ENCODE data around the gene PRXL2B. TPM values are rescaled to one million over a fixed set of nuclear protein-coding genes. Genes with fewer than 3 reads are reported as not detected.
"Not testable (repeated sequence)": the region's sequence is repeated elsewhere in the genome, so short reads cannot be mapped to it uniquely, and the experiment has no call there.

The PRXL2B gene
- total RNA-seq, 1 donor from 2014 or later = 43.5 TPM

DNA sequence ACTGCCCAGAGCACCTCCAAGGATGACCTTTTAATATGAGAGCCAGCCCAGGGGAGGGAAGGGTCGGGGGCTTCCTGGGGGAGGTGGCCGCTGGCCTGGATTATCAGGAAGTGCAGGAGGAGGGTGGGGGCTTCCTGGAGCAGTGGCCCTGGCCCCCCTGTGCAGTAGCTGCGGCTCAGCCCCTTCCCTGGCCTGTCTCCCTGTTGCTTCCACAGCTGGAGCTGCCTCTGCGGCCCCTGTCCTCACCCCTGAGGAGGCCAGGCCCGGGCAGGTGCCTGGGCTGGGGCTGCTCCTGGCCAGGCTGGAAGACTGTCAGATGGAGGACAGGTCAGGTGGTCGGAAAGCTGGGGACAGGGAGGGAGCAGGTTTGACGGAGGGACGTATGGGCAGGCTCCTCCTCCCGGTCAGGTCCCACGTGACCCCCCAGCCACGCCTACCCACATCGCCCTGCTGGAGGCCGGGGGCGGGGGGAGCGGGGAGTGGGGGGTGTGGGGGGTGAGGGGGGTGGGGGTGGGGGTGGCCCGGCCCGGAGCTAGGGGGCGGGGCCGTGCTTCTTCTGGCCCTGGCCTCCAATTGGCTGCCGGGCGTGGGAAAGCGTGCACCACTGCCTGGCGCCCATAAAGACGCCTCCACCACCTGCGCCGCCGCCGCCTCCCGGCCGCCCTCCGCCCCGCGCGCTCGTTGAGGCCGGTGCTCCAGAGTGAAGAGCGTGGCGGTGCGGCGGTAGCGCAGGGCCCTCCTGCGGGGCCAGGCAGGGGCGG lies 40.6 kb upstream of the PRXL2B start:
- Mint-ChIP-seq H3K27me3 (peaks cover 8% of the 10 kb centered on the region), H3K4me1 (peaks cover 11% of the 10 kb centered on the region), H3K36me3 (ENCODE audit: low read depth) (peaks cover 2% of the 10 kb centered on the region), H3K4me3 (peak overlapping the region; percentile 93), H3K9me3 (no peaks in the 10 kb centered on the region), H3K27ac (peak overlapping the region; percentile 95)
- intact Hi-C loops (cut with micrococcal nuclease) = loop anchor here (5.0 kb wide), 2 partner anchors 96 to 244 kb away; no protein-coding TSS in a partner anchor
- DNase-seq = peak; percentile 97

DNA sequence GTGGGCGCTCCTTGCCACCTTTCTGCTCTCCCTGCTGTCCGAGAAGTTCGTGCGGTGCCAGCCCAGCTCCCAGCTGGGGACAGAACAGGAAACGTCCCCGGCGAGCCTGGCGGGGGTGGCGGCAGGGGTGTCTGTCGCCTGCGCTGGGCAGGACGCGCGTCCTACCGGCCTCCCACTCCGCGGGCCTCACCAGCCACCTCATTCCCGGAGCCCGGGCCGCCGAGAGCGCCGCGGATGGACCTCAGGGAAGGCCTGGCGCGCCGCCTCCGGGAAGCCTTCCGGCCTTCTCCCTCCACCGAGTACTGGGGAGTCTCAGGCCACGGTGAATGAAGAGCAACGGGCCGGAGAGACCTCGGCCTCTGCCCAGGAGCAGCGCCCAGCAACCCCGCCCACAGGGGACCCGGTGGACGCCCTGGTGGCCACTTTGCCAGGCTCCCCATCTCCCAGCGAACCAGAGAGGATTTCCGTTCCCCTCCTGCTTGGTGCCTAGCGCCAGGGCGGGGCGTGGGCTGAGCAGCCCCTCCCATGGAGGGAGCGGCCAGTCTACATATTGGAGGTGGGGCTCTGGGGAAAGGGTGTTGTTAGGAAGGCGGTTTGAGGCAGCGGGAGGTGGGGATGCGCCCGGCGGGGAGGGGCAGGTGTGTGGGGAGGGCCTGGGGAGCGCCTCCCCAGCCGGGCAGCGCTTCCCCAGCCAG lies 39.9 kb upstream of the PRXL2B start:
- peaks cover 4% of the 10 kb centered on the region for H3K27me3 Mint-ChIP-seq
- H3K27ac Mint-ChIP-seq = peak overlapping the region; percentile 95
- peak overlapping the region; percentile 93 for H3K4me3 Mint-ChIP-seq
- intact Hi-C loops (cut with micrococcal nuclease) = loop anchor here (1.0 to 5.0 kb wide), 4 partner anchors 20 to 244 kb away; partner anchors contain the start of gene PANK4
- peak; percentile 97 for DNase-seq
- H3K9me3 Mint-ChIP-seq = no peaks in the 10 kb centered on the region
- peaks cover 11% of the 10 kb centered on the region for H3K4me1 Mint-ChIP-seq
- H3K36me3 Mint-ChIP-seq (ENCODE audit: low read depth) = peaks cover 4% of the 10 kb centered on the region

DNA sequence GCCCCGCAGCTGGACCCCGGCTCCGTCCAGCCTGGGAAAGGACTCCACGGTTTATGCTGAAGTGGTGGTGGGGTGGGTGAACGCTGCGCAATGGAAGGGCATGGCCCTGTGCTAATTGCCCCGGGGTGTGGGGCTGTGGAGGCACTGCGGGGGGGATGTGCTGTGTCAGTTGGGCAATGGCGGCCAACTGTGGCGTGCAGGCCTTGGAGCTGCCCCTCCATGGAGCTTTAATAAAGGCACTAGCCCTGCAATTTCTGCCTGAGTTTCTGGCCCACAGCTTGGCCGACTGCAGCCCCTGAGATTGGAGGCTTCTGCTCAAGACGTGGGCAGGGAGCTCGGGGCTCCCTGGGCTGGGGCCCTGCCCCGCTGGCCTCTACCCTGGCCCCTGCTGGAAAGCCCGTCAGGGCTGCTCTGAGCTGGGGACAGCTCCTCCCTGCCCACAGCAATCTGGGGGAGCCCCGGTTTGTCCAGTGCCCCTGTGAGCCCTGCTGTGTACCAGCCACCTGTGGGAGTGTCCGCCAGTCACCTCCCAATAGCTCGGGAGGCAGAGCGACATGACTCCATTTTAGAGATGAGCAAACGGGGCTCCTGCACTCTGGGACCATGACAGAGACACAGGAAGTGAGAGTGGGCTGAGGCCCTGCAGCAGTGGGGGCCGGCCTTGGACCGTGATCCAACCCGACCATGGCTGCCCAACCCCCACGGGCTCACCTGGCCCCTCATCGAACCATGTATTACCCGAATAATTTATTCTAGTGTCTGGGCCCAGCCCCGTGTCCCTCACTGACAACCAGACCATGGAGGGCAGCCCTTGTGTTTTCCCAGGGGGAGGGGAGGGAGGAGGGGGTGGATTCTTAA lies 39.1 kb upstream of the PRXL2B start:
- Mint-ChIP-seq H3K36me3 (ENCODE audit: low read depth) (peaks cover 4% of the 10 kb centered on the region), H3K4me1 (peaks cover 11% of the 10 kb centered on the region), H3K27ac (peak overlapping the region; percentile 95), H3K4me3 (peak overlapping the region; percentile 93), H3K9me3 (no peaks in the 10 kb centered on the region), H3K27me3 (no peaks in the 10 kb centered on the region)
- peak; percentile 87 for DNase-seq
- intact Hi-C loops (cut with micrococcal nuclease) = loop anchor here (1.0 to 5.0 kb wide), 7 partner anchors 9 to 353 kb away; partner anchors contain the start of genes FAAP20, PANK4, PRXL2B and TNFRSF14

DNA sequence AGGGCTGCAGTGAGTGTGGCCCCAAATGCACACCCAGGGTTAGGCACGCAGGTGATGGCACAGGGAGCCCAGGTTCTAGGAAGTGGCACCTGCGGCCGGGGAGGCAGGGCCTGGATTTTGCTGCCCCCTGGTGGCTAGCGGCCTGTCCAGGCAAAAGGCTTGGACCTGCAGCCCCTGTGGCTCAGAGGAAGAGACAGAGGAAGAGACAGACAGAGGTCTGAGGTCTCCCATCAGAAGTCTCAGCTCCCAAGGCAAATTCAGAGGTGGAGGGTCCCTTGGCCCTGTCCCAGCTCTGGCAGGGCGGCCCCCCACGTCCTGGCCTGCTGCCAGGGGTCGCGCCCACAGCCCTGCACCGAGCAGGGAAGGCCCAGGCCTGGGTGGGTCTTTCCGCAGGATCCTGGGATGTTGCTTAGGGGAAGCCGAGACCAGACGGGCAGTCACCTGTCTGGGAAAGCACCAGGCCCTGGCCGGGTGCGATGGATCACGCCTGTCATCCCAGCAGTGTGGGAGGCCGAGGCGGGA lies 38.4 kb upstream of the PRXL2B start:
- intact Hi-C loops (cut with micrococcal nuclease) = loop anchor here (1.0 to 5.0 kb wide), 5 partner anchors 8 to 353 kb away; partner anchors contain the start of genes FAAP20, PRXL2B and TNFRSF14
- H3K4me3 Mint-ChIP-seq = peak overlapping the region; percentile 93
- DNase-seq = peak; percentile 94
- H3K4me1 Mint-ChIP-seq = peaks cover 11% of the 10 kb centered on the region
- peak overlapping the region; percentile 95 for H3K27ac Mint-ChIP-seq
- no peaks in the 10 kb centered on the region for H3K9me3 Mint-ChIP-seq
- no peaks in the 10 kb centered on the region for H3K27me3 Mint-ChIP-seq
- H3K36me3 Mint-ChIP-seq (ENCODE audit: low read depth) = peaks cover 4% of the 10 kb centered on the region

DNA sequence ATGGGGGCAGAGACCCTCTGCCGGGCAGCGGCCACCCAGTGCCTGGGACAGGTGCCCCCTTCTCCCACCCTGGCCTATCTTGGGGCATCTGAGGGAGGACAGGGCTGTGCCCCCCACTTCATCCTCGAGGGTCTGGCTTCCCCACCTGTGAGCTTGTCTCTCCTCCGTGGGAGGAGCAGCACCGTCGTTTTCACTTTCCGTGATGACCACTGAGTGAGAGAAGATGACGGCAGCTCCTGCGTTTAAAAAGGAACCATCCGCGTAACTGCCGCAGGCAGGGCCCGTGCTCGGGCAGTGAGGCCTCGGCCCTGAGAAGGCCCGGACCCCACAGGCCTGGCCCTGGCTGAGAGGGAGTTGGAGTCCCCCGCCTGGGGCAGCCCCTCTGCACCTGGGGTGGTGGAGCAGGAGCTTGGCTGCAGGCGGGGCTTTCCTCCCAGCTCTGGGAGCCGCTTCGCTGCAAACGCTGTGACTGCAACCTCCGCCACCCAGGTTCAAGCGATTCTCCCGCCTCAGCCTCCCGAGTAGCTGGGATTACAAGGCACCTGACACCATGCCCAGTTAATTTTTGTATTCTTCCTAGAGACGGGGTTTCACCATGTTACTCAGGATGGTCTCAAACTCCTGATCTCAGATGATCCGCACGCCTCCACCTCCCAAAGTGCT lies 37.1 kb upstream of the PRXL2B start:
- H3K36me3 Mint-ChIP-seq (ENCODE audit: low read depth); H3K9me3 Mint-ChIP-seq; DNase-seq; H3K27me3 Mint-ChIP-seq: not testable (repeated sequence)
- intact Hi-C loops (cut with micrococcal nuclease) = loop anchor here (2.0 to 5.0 kb wide), 3 partner anchors 93 to 355 kb away; partner anchors contain the start of gene FAAP20
- peak overlapping the region; percentile 95 for H3K27ac Mint-ChIP-seq
- peaks cover 19% of the 10 kb centered on the region for H3K4me1 Mint-ChIP-seq
- peak overlapping the region; percentile 93 for H3K4me3 Mint-ChIP-seq

DNA sequence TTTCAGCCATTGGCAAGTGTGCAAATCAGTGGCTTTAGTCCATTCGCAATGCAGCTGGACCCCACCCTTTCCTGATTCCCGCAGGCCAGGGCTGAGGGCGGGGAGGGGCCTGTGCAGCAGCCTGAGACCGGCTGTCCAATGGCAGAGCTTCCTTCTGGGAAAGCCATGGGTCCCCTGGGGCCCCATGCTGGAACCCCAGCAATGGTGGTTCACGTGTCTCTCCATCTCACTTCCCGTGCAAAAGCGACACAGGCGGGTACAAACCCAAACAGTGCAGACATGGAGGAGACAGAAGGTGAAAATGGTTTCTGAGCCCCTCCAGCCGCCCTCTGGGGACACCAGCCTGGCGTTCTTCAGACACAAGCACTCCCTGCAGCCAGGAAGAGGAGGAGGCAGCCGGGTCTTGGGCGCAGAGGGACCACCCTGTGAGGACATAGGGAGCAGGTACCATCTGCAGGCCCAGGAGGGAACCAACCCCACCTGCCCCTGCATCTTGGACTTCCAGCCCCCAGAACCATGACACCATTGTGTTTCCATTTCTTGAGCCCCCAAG lies 36.2 kb upstream of the PRXL2B start:
- Mint-ChIP-seq H3K27ac (peak overlapping the region; percentile 71), H3K4me1 (peaks cover 24% of the 10 kb centered on the region)
- H3K27me3 Mint-ChIP-seq; H3K4me3 Mint-ChIP-seq; intact Hi-C loops (cut with micrococcal nuclease); H3K36me3 Mint-ChIP-seq (ENCODE audit: low read depth); DNase-seq; H3K9me3 Mint-ChIP-seq: not testable (repeated sequence)

DNA sequence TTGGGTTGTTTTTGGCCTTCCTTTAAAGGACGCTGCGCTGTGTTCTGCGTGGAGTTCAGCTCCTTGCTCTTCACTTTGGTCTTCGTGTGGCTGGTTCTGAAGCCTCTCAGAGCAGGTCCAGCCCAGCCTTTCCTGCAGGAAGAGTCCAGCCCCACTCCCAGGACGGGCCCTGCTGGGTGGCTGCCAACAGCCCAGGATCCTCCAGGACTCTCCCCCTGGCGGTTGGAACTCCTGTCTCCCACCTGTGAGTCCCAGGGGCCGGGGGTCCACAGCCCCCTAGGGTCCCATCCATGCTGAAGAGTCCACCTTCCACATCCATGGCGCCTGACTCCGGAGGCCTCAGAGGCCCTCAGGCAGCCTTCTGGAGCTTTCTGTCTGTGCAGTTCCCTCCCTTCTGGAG lies 35.0 kb upstream of the PRXL2B start:
- Mint-ChIP-seq H3K27ac (peak overlapping the region; percentile 71), H3K36me3 (ENCODE audit: low read depth) (peaks cover 15% of the 10 kb centered on the region)

DNA sequence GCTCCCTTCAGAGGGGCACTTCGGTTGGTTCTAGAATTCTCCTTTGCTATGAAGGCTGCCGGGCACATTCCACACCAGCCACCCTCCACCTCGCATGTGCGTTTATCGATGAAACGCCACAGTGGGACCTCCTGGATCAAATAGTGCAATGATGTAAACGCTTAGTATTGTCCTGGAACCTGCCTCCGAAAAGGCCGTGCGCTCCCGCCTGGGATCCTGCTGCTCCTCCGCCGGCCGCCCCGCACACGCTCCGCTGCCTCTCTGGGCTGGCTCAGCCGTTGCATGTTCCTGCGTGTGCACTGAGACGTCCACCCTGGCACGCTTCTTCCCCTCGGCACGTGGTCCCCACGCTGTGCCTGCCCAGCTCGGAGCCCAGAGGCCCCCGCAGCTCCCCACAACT lies 34.4 kb upstream of the PRXL2B start:
- intact Hi-C loops (cut with micrococcal nuclease) = no loop called here
- H3K4me1 Mint-ChIP-seq = peaks cover 25% of the 10 kb centered on the region

More for the DNA sequence above, 35.0 kb upstream of the PRXL2B start:
- DNase-seq; H3K27me3 Mint-ChIP-seq; H3K9me3 Mint-ChIP-seq; H3K4me3 Mint-ChIP-seq; intact Hi-C loops (cut with micrococcal nuclease): not testable (repeated sequence)
- peaks cover 25% of the 10 kb centered on the region for H3K4me1 Mint-ChIP-seq

DNA sequence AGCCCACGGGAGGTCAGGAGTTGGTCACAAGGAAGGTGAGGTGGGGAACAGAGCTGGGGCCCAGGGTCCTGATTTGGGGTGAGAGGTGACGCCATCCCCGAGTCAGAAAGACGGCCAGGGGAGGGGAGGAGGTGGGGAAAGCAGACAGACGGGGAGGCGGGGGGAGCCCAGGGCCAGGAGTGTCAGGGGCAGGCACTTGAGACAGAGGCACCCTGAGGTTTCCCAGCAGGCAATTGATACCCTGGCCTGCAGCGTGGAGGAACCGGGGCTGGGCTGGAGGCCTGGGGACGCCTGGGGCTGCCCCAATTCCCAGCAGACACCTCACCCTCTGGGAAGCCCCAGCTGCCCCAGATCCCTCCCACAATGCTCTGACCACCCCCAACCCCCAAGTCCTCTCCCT lies 33.5 kb upstream of the PRXL2B start:
- Mint-ChIP-seq H3K36me3 (ENCODE audit: low read depth) (peaks cover 26% of the 10 kb centered on the region), H3K4me1 (peaks cover 26% of the 10 kb centered on the region)
- H3K9me3 Mint-ChIP-seq; H3K27ac Mint-ChIP-seq; intact Hi-C loops (cut with micrococcal nuclease); H3K27me3 Mint-ChIP-seq; DNase-seq; H3K4me3 Mint-ChIP-seq: not testable (repeated sequence)

More for the DNA sequence above, 34.4 kb upstream of the PRXL2B start:
- Mint-ChIP-seq H3K9me3 (no peaks in the 10 kb centered on the region), H3K27me3 (no peaks in the 10 kb centered on the region), H3K36me3 (ENCODE audit: low read depth) (peaks cover 21% of the 10 kb centered on the region), H3K4me3 (no peak overlapping the region), H3K27ac (no peak overlapping the region)
- DNase-seq = no peak

DNA sequence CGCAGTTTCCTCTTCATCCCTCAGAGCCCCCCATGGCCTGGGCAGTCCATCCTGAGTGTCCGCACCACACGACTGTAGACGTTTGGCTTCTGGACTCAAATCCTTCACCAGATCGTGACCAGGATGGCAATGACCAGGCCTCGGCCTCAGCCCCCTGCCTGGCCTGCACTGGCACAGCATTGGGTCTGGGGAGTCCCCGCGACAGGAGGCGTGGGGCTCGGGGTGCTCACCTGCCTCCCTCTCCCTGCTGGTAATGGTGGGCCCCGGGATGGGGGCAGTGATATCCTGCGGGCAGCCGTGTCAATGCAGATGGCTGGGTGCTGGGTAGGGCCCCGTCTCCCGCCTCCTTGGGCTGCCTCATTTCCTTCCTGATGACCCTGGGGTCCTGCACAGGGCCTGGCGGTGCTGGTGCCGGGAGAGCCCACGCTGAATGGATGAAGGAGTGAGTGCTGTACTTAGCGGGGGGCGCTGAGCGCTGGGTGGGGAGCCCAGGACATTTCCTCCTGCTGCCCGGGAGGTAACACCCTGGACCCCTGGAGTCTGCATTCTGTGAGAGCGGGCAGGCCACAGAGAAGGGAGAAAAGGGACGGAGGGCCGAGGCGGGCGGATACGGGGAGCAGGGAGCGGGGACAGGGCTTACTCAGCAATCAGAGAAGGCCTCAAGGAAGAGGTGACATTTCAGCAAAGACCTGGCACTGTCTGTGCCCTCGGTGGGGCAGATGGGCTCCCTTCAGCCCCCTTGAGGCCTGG lies 32.5 kb upstream of the PRXL2B start:
- Mint-ChIP-seq H3K4me1 (peaks cover 28% of the 10 kb centered on the region), H3K4me3 (peak overlapping the region; percentile 99), H3K27ac (peak overlapping the region; percentile 98), H3K9me3 (no peaks in the 10 kb centered on the region), H3K36me3 (ENCODE audit: low read depth) (peaks cover 32% of the 10 kb centered on the region), H3K27me3 (no peaks in the 10 kb centered on the region)
- DNase-seq = no peak
- intact Hi-C loops (cut with micrococcal nuclease) = no loop called here

DNA sequence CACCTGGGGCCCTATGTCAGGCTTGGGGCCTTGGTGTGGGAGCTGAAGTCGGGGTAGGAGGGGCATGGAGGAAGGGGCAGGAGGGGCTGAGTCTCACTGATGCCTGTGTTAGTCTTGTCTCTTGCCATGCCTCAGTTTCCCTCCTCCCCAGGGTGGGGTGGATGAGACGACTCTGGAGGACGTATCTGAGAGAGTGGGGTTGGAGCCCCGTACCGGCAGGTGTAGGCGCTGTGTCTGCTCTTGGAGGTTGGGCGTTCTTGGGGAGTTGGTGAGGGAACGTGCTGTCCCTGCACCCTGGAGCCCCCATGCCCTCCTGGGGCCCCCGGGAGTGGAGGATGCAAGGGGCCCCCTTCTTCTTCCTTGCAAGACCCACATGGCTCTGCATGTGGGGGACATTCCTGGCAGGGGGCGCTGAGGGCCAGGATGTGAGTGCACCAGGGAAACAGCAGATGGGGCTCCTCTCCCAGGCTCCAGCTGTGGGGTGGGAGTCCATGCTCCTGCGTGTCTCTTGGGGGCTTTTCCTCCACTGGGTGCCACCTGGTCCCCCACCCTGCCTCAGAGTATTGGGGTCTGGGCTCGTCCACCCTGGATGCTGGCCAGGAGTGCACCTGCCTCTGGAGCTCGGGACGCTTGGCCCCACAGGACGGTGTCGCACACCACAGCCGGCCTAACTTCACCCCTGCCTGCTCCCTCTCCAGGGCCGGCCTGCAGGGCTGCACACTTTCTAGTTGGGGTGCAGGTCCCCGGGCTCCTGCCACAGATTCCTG lies 31.8 kb upstream of the PRXL2B start:
- DNase-seq = peak; percentile 86
- intact Hi-C loops (cut with micrococcal nuclease) = no loop called here
- Mint-ChIP-seq H3K27me3 (no peaks in the 10 kb centered on the region), H3K4me3 (peak overlapping the region; percentile 99), H3K36me3 (ENCODE audit: low read depth) (peaks cover 36% of the 10 kb centered on the region), H3K9me3 (no peaks in the 10 kb centered on the region), H3K4me1 (peaks cover 26% of the 10 kb centered on the region), H3K27ac (peak overlapping the region; percentile 98)

All from activated CD4-positive, alpha-beta T cell treated with anti-CD3 and anti-CD28 coated beads, Interleukin-2, amount 10 ng/mL, durations not matched to agents 24 days and 14 days (primary cell).